Ramos (cell line): ENCODE measurements around the gene THSD8.

Experiments used
- in situ Hi-C: fragments of 300-500 bp; cut with MboI; formaldehyde crosslinking; loops from one replicate; pipeline ENCODE4 v1.14.3; 2022; ENCODE audit warnings: low sequenced_read_pairs; ENCODE audit not compliant: unreplicated experiment

Gene THSD8

DNA sequence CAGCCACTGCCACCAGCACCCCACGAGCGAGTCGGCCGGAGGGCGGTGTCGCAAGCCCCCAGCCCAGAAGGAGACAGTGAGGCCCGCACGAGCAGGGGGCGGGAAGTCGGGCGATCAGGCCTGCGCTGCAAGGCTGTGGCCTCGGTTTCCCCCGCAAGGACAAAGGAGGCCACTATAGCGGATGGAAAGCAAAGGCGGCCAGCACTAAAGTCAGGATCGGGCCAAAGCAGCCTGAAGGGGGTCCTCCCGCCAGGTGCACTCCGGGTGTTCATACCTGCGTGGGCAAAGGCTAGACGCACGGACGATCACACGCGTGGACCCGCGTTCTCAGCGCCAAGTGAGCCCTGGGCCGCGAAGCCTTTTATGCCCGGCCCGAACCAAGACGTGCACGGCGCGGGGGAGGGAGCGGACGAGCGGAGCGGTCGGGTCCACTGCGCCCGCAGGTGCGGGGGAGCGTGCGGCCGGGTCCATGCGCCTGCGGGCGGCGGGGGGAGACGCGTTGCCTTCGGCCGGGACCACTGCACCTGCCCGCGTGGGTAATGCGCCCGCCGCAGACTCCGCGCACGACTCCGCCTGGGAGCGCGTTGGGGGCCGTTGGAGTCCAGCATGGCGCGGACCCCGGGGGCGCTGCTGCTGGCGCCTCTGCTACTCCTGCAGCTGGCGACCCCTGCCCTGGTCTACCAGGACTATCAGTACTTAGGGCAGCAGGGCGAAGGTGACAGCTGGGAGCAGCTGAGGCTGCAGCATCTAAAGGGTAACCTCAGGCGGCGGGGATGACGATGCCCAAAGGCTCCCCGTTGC, at the start of gene THSD8, which contains the start of gene PRDX2:
THSD8 (plus strand) TSS at position 604 of the 801 bp plus-strand sequence; CDS start at position 607, 3 bp downstream.
PRDX2 (minus strand) TSS at position 335 of the 801 bp plus-strand sequence. CDS start 539 bp downstream, outside the sequence.
- in situ Hi-C loops = no loop called here

DNA sequence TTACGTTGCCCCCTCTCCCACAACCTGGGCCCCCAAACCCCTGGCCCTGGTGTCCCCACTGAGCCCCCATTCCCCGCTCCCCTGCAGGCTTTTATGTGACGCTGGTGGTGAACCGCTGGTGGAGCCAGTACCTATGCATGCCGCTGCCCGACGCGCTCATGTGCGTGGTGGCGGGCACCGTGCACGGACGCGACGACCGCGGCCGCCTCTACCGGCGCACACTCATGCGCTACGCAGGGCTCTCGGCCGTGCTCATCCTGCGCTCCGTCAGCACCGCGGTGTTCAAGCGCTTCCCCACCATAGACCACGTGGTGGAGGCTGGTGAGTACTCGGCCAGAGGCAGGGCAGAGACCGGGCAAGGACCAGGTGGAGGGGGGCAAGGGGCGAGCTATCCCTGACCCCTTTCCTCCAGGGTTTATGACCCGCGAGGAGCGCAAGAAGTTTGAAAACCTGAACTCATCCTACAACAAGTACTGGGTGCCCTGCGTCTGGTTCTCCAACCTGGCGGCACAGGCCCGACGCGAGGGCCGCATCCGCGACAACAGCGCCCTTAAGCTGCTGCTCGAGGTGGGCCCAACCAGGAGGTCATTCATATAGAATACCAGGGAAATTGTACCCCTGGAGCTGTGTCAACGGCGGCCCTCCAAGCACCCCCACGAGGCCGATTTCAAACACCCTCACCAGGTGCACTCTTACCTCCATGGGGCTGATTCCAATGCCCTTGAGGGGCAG, 47.2 kb upstream of the THSD8 start:
- in situ Hi-C loops = no loop called here

DNA sequence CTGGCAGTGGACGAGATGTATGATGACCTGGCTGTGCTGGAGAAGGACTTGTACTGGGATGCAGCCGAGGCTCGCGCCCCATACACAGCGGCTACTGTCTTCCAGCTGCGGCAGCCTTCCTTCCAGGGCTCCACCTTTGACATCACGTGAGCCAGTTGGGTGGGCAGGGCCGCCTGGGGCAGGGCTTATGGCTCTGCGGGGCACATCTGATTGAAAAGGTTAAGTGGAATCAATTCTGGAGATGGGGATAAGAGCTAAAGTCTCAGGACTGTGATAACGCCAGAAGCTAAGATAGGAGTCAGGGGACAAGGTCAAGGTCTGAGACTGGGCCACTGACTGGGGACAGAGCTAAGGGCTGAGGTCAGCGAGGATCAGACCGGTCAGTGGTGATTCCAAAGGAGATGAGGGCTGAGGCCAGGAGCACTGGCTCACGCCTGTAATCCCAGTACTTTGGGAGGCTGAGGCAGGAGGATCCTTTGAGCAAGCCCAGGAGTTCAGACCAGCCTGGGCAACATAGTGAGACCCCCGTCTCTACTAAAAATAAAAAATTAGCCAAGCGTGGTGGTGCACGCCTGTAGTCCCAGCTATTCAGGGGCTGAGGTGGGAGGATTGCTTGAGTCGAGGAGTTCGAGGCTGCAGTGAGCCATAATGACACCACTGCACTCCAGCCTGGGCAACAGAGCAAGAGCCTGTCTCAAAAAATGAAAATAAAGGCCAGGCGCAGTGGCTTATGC, 45.6 kb upstream of the THSD8 start:
- in situ Hi-C loops = no loop called here

DNA sequence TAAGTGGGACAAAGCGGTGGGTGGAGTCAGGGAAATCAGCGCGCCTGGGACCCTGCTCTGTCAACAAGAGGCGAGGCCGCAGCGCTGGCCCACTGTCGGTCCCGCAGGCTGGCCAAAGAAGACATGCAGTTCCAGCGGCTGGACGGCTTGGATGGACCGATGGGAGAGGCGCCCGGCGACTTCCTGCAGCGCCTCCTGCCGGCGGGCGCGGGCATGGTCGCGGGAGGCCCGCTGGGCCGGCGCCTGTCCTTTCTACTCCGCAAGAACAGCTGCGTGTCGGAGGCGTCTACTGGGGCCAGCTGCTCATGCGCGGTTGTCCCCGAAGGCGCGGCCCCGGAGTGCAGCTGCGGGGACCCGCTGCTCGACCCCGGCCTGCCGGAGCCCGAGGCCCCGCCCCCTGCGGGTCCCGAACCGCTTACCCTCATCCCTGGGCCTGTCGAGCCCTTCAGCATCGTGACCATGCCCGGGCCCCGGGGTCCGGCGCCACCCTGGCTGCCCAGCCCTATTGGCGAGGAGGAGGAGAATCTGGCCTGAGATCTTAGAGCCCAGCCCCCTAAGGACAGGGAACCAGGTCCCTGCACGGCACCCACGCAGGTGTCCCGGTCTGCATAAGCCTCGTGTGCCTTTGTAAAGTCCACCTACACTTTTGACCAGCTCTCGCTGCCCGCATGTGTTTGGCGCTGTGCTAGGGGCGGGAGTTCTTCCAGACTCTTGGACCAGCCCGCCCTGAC, 44.2 kb upstream of the THSD8 start:
- in situ Hi-C loops = no loop called here

DNA sequence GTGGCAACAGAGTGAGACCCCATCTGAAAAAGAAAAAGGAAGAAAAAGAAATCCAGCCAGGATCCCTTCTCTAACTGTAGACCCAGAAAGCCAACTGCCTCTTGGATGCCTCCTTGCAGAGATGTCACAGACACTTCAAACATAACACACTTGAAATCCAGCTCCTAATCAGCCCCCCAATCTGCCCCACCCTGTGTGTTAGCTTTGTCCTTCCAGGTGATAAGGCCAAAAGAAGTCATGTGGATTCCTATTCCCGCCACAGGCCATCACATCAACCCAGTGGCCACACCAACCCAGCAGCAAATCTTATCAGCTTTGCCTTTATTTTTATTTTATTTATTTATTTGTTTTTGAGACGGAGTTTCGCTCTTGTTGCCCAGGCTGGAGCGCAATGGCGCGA, 42.2 kb upstream of the THSD8 start:
- in situ Hi-C loops = loop anchor here (5.0 kb wide), 2 partner anchors 38 to 88 kb away; no protein-coding TSS in a partner anchor

DNA sequence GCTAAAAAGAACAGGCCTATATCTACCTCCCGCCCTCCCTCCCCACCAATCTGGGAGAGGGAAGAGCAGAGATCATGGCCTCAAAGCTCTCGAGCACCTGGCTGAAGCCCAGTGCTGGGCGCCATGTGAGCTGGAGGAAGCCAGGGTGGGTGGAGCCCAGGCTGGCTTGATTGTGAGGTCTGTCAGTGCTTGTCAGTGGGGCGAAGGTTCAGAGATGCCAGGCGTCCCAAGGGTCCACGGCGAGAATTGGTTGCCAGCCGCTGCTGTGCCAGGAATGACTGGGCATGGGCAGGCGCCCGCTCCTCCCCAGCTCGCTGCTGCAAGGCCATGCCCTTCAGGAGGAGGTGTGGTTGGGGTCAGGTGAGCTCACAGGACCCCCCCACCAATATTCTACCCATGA, 38.8 kb upstream of the THSD8 start:
- in situ Hi-C loops = loop anchor here (5.0 kb wide), 2 partner anchors 34 to 84 kb away; no protein-coding TSS in a partner anchor

DNA sequence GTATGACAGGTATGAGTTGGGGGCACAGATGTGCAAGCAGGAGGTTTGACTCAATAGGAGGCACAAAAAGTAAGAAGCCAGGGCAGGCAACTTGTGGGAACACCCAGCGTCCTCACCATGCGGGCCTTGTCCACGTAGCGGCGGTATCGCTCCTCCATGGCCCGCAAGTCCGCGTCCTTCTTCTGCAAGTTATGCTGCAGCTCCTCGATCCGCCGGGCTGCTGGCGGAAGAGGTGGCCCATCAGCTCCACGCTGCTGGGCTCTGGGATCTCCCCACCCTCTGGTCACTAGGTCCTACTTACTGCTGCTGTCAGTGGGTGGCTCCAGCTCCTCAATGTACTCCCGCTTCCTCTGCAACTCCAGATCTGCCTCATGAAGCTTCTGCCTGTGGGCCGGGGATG, 37.2 kb upstream of the THSD8 start:
- in situ Hi-C loops = loop anchor here (5.0 kb wide), 2 partner anchors 33 to 83 kb away; no protein-coding TSS in a partner anchor

DNA sequence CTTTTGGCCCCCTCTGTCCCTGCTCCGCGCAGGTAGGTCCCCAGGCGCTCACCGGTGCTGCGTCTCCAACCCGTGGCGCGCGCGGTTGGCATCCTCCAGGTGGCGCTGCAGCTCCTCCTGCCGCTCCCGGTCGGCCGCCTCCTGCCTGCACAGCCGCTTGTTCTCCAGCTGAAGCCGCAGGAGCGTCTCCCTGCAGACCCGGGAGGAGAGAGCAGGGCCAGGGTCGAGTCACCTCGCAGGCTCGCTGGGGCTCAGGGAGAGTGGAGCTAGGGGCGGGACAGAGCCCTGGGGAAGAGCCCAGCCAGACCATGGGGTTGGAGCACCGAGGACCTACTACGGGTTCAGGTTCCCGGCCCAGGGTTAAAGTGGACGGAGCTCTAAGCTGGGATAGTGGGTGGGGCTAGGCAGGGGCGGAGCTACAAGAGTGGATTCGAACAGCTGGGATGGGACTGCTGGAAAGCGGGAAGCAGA, 35.8 kb upstream of the THSD8 start:
- in situ Hi-C loops = no loop called here

DNA sequence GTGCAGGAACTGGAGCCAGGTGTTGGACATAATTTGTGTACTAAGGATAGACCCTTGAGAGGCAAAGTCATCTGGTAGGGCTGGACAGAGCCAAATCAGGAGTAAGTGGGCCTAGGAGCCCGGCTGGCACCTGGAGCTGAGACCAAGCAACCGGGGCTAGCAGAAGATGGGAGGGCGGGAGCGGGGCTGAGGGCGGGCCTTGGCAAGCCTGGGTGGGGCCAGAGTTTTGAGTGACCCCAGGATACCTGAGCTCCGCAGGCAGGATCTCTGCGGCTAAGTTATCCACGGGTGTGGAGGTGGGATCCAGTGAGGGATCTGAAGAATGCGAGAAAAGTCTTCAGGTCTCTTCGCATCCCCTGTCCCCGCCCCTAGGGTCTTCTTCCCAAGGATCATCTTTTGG, 34.7 kb upstream of the THSD8 start:
- in situ Hi-C loops = no loop called here

DNA sequence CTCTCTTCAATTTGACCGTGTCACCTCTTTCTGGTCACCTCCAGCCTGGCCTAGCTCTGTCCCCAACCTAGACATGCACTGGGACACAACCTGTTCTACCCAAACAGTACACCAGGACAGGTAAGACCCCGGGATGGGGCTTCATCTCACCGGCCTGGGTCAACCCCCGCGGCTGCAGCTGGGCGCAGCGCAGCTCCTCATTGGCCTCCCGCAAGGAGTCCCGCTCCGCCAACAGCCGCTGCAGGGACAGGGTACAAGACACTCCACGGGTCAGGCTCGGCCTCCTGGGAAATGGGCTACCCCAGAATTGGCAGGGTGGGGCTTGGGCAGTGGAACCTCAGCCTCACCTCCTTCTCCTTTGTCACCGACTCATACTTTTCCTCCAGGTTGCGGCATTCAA, 34.2 kb upstream of the THSD8 start:
- in situ Hi-C loops = no loop called here

DNA sequence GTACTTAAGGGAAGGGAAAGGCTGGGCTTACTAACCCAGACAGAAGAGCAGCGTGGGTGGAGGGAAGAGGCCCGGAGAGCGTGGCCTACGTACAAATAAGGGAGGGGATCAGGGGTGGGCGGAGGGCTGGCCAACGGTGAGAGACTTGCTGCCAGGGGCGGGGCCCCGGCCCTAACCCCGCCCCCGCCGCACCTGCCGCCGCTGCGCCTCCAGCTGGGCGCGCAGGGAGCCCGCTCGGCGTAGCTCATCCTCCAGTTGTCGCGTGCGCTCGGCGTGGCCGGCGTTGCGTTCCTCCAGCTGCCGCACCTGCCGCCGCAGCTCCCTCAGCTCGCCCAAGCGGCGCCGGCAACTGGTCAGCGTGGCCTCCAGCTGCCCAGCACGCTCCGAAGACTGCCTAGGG, 32.2 kb upstream of the THSD8 start:
- in situ Hi-C loops = no loop called here

DNA sequence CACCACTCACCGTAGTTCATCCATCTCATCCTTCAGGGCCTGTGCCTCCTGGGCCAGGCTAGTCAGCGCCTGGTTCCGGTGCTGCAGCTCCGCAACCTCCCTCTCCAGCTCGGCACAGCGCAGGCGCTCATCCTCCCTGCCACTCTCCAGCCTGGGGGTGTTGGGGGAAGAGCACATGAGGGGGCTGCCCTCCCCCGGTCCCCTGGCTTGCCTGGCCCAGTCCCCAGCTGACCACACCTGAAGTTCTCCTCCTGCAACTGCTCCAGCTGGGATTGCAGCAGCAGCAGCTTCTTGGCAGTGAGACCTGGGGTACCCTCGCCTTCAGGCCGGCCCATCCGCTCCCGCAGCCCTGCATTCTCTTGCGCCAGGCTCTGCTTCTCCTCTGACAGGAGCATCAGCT, 30.9 kb upstream of the THSD8 start:
- in situ Hi-C loops = no loop called here

DNA sequence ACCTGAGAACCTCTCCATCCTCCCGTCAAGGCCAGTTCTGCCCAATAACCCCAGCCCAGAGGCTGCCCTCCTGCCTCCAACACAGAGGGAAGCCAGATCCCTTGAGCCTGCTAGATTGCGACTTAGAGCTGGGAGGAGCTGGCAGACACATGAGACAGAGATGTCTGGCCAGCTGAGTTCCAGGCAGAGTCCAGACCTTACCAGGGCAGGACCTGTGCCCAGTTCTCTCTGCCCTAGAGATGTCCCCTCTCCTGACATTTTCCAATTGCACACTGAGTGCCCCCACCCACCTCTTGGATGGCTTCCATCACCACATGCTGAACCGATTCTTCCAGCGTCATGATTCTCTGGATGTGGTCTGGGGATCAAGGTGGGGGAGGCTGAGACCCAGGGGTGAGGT, 29.5 kb upstream of the THSD8 start:
- in situ Hi-C loops = no loop called here

DNA sequence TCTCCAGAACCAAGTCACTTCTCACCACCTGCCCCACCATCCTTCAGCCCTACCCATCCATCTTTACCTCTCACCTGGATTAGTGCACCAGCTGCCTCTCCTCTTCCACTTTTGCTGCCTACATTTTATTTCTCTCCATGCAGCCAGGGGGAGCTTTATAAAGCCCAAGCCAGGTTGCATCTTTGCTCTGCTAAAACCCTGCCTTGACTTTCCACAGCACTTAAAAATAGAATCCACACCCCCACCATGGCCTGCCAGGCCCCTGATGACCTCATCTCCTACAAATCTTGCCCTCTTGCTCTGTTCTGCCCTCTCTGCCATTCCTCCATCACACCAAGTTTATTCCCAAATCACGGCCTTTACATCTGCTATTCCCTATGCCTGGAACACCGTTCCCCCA, 28.3 kb upstream of the THSD8 start:
- in situ Hi-C loops = no loop called here

DNA sequence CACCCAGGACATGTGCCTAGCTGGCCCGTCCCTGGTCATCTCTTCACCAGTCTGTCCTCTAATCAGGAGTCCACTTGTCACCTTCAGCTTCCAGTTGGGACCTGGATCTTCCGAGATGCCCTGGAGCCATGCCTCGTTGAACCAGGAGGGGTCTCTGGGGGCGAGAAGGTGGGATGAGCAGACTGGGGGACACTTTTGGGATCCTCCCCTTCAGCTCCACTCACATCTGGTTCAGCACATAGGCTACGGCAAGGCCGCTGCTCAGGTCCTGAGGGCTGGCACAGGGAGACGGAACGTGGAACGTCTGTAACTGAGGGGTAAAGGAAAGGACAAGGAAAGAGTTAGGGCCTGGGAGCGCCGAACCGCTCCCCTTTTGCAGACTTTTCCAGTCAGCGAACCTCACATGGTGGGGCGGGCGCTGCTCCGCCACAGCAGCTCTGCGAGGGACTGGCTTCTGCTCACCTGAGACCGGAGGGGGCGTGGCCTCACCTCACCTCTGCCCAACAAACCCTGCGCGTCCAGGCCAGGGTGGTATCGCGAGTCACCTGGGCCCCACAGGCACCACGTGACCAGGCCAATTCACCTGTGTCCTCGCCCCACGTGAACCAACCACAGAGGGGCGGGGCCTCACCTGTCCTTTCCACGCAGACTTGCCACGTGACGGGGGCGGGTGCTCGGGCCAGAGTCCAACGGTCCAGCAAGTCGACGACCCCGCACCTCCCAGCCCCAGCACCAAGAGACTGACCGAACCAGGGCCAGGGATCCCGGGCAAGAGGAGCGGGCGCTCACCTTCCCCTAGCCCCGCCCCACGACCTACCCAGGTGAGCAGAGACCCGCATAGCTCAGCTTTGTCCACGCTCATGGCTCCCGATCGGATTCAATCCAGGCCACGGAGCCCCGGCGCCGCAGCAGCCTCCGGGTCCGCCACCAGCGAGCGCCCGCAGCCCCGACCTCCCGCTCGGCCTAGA, 27.0 kb upstream of the THSD8 start, which contains the start of gene HOOK2:
HOOK2 (minus strand) TSS at position 965 of the 968 bp plus-strand sequence; CDS start at position 862, 103 bp downstream.
- in situ Hi-C loops = no loop called here

DNA sequence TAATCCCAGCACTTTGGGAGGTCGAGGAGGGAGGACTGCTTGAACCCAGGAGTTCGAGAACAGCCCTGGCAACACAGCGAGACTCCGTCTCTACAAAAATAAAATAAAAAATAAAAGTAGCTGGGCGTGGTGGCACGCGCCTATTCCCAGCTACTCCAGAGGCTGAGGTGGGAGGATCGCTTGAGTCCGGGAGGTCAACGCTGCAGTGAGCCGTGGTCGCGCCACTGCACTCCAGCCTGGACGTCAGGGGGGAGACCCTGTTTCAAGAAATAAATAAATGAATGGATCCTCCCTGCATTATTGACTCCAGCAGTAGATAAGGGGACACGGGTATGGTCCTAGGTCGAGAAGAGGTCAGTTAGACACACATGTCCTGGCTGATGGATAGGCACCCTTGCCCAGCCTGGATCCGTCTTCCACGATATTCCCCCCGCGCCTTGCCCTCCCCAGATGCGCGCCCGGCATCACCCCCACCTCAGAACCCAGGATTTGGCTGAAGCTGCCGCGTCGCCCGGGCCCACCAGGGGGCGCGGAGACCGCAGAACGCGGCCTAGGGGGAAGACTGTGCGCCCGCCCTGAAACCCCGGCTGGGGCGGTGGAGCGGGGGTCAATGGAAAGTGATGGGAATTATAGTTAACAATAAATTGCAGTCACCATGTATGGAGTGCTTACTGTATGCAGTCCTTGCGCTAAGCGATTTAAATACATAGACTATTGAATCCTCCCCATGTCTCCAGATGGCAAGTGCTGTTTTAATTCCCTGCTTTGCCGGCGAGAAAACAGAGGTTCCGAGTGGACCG, 24.5 kb upstream of the THSD8 start:
- in situ Hi-C loops = no loop called here

DNA sequence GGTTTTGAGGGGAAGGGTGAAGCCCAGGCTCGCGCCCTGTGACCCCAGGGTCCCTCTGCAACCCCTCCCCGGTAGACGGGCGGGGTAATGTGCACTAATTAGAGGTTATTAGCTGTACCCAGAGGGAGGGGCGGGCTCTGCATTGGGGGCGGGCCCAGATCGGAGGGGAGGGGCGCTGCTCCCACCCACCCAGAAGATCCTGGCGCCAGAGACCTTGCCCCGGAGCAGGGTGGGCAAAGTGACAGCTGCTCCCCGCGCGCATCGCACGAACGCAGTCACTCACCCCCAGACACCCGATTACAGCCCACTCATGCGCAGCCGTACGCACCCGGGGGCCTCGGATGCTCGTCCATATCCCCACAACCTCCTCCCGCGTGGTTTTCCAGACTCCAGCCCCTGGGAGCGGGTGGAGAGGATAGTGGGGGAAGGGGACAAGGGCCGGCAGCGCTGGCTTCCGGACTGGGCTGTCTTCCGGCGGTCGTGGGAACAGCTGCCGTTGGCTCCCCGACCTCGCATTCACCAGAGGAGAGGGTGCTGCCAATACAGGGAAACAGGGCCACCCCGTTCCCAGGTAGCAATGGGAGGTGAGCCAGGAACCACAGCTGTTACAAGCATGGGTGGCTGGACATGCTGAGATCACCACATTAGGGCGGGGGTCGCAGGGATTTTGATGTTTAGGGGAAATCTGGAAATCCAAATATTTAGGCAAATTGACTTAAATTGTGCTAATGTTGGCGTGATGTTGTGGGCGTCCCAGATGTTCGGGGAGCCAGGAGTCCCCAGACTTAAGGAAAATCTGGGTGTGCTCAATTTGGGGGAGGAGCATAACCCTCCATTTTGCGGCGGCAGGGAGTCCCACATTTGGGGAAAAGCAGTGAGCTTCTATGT, 23.6 kb upstream of the THSD8 start:
- in situ Hi-C loops = no loop called here
